Measurements from ENCODE around the gene ZCWPW1. TPM values are rescaled to one million over a fixed set of nuclear protein-coding genes. Genes with fewer than 3 reads are reported as not detected.
"Not testable (repeated sequence)": the region's sequence is repeated elsewhere in the genome, so short reads cannot be mapped to it uniquely, and the experiment has no call there.

Gene ZCWPW1
- total RNA-seq, 2 experiments from 2014 or later: 2.7 to 3.0 TPM

GRCh38 chr7:100358857-100359212 is 69.7 kb downstream of the ZCWPW1 start:
- Mint-ChIP-seq H3K27ac (no peak overlapping the region), H3K9me3 (no peaks in the 10 kb centered on the region), H3K4me1 (no peaks in the 10 kb centered on the region), H3K27me3 (no peaks in the 10 kb centered on the region), H3K36me3 (ENCODE audit: low read depth) (peaks cover 65% of the 10 kb centered on the region), H3K4me3 (no peak overlapping the region)
- CTCF ChIA-PET: interaction anchor here (2.0 kb wide), 1 partner anchor 49 kb away, joined by 6 read pairs; no protein-coding TSS in a partner anchor
- POLR2A ChIA-PET: interaction anchor here (1.6 kb wide), 1 partner anchor 24 kb away, joined by 3 read pairs; no protein-coding TSS in a partner anchor
- no peak for DNase-seq

GRCh38 chr7:100358027-100358856 is 70.3 kb downstream of the ZCWPW1 start, which contains the start of gene PILRB:
PILRB (plus strand) TSS chr7:100358117; CDS start chr7:100358303, 186 bp downstream.
- no peak within 1 kb of the TSS for H3K27ac Mint-ChIP-seq
- peaks cover 65% of the 10 kb centered on the region for H3K36me3 Mint-ChIP-seq (ENCODE audit: low read depth)
- no peaks in the 10 kb centered on the region for H3K9me3 Mint-ChIP-seq
- no peaks in the 10 kb centered on the region for H3K27me3 Mint-ChIP-seq
- DNase-seq: no peak
- no peak within 1 kb of the TSS for H3K4me3 Mint-ChIP-seq
- ChIA-PET CTCF (interaction anchor here (2.0 kb wide), 1 partner anchor 50 kb away, joined by 6 read pairs; no protein-coding TSS in a partner anchor), POLR2A (no interaction called here)
- H3K4me1 Mint-ChIP-seq: peaks cover 6% of the 10 kb centered on the region

GRCh38 chr7:100357131-100357561 is 71.4 kb downstream of the ZCWPW1 start:
- Mint-ChIP-seq H3K4me3 (no peak overlapping the region), H3K4me1 (peaks cover 10% of the 10 kb centered on the region), H3K27ac (no peak overlapping the region), H3K36me3 (ENCODE audit: low read depth) (peaks cover 57% of the 10 kb centered on the region), H3K9me3 (no peaks in the 10 kb centered on the region), H3K27me3 (no peaks in the 10 kb centered on the region)
- no peak for DNase-seq
- ChIA-PET CTCF (no interaction called here), POLR2A (no interaction called here)

GRCh38 chr7:100356416-100357068 is 72.0 kb downstream of the ZCWPW1 start:
- Mint-ChIP-seq H3K27me3 (no peaks in the 10 kb centered on the region), H3K27ac (no peak overlapping the region), H3K36me3 (ENCODE audit: low read depth) (peaks cover 53% of the 10 kb centered on the region)

GRCh38 chr7:100353685-100354330 is 74.7 kb downstream of the ZCWPW1 start:
- POLR2A ChIA-PET: interaction anchor here (1.3 kb wide), 1 partner anchor 11 kb away, joined by 3 read pairs; no protein-coding TSS in a partner anchor
- H3K36me3 Mint-ChIP-seq (ENCODE audit: low read depth): peaks cover 57% of the 10 kb centered on the region
- no peaks in the 10 kb centered on the region for H3K9me3 Mint-ChIP-seq
- peaks cover 27% of the 10 kb centered on the region for H3K4me1 Mint-ChIP-seq
- CTCF ChIA-PET: interaction anchor here (1.0 kb wide), 1 partner anchor 9 kb away, joined by 3 read pairs; no protein-coding TSS in a partner anchor
- DNase-seq: no peak
- H3K27me3 Mint-ChIP-seq: no peaks in the 10 kb centered on the region
- H3K4me3 Mint-ChIP-seq: no peak overlapping the region
- peak overlapping the region; percentile 75 for H3K27ac Mint-ChIP-seq

More at GRCh38 chr7:100356416-100357068, 72.0 kb downstream of the ZCWPW1 start:
- H3K4me3 Mint-ChIP-seq: no peak overlapping the region
- no peaks in the 10 kb centered on the region for H3K9me3 Mint-ChIP-seq
- DNase-seq: no peak
- ChIA-PET POLR2A (no interaction called here), CTCF (no interaction called here)
- peaks cover 14% of the 10 kb centered on the region for H3K4me1 Mint-ChIP-seq

- H3K27ac Mint-ChIP-seq: peak overlapping the region; percentile 75
- POLR2A ChIA-PET: interaction anchor here (1.3 kb wide), 1 partner anchor 12 kb away, joined by 3 read pairs; no protein-coding TSS in a partner anchor
- peak overlapping the region; percentile 30 for H3K4me3 Mint-ChIP-seq
- DNase-seq: no peak
- no peaks in the 10 kb centered on the region for H3K9me3 Mint-ChIP-seq
- no peaks in the 10 kb centered on the region for H3K27me3 Mint-ChIP-seq
- CTCF ChIA-PET: no interaction called here
- peaks cover 27% of the 10 kb centered on the region for H3K4me1 Mint-ChIP-seq
- H3K36me3 Mint-ChIP-seq (ENCODE audit: low read depth): peaks cover 56% of the 10 kb centered on the region
Measured at GRCh38 chr7:100352984-100353684, 75.4 kb downstream of the ZCWPW1 start.

GRCh38 chr7:100352230-100352781 is 76.2 kb downstream of the ZCWPW1 start:
- CTCF ChIA-PET, DNase-seq, H3K27me3 Mint-ChIP-seq, POLR2A ChIA-PET, H3K4me3 Mint-ChIP-seq, H3K9me3 Mint-ChIP-seq: not testable (repeated sequence)
- peak overlapping the region; percentile 64 for H3K27ac Mint-ChIP-seq
- H3K36me3 Mint-ChIP-seq (ENCODE audit: low read depth): peaks cover 57% of the 10 kb centered on the region
- H3K4me1 Mint-ChIP-seq: peaks cover 27% of the 10 kb centered on the region

- ChIA-PET CTCF (no interaction called here), POLR2A (no interaction called here)
- peak overlapping the region; percentile 80 for H3K27ac Mint-ChIP-seq
- no peaks in the 10 kb centered on the region for H3K9me3 Mint-ChIP-seq
- DNase-seq: no peak
- peak overlapping the region; percentile 38 for H3K4me3 Mint-ChIP-seq
- H3K27me3 Mint-ChIP-seq: no peaks in the 10 kb centered on the region
- peaks cover 61% of the 10 kb centered on the region for H3K36me3 Mint-ChIP-seq (ENCODE audit: low read depth)
- peaks cover 30% of the 10 kb centered on the region for H3K4me1 Mint-ChIP-seq
Measured at GRCh38 chr7:100351657-100352058, 76.8 kb downstream of the ZCWPW1 start.

Other genes starting within 250 kb of the ZCWPW1 start
- gene PVRIG, start 208.8 kb downstream of the ZCWPW1 start, total RNA-seq: 10 to 100 TPM; 70.5 to 71.8 TPM
- not detected for gene SPDYE3, start 121.0 kb downstream of the ZCWPW1 start, total RNA-seq
- gene PILRB, start 70.6 kb downstream of the ZCWPW1 start, total RNA-seq: 10 to 100 TPM; 39.8 to 40.6 TPM
- gene PILRA, start 55.2 kb downstream of the ZCWPW1 start, total RNA-seq: 1 to 10 TPM; 1.3 to 1.5 TPM
- 10 to 100 TPM; 36.7 to 40.1 TPM for gene MEPCE, start 1.1 kb upstream of the ZCWPW1 start, total RNA-seq
- 100 to 1,000 TPM; 100 to 101 TPM for gene PPP1R35, start 7.8 kb upstream of the ZCWPW1 start, total RNA-seq
- gene SPACDR, start 35.6 kb upstream of the ZCWPW1 start, total RNA-seq: 1 to 10 TPM; 4.0 to 4.3 TPM
- gene TSC22D4, start 50.5 kb upstream of the ZCWPW1 start, total RNA-seq: 100 to 1,000 TPM; 133 to 136 TPM
- under 1 TPM; 0.05 to 0.13 TPM for gene NYAP1, start 55.2 kb upstream of the ZCWPW1 start, total RNA-seq
- gene AGFG2, start 110.5 kb upstream of the ZCWPW1 start, total RNA-seq: 10 to 100 TPM; 53.9 to 59.8 TPM
- gene SAP25, start 145.2 kb upstream of the ZCWPW1 start, total RNA-seq: 10 to 100 TPM; 29.1 to 30.0 TPM
- 100 to 1,000 TPM; 199 to 204 TPM for gene LRCH4, start 157.4 kb upstream of the ZCWPW1 start, total RNA-seq
- 1 to 10 TPM; 1.8 to 2.7 TPM for gene FBXO24, start 157.6 kb upstream of the ZCWPW1 start, total RNA-seq
- 10 to 100 TPM; 16.0 to 18.7 TPM for gene PCOLCE, start 173.7 kb upstream of the ZCWPW1 start, total RNA-seq
- gene MOSPD3, start 183.8 kb upstream of the ZCWPW1 start, total RNA-seq: 10 to 100 TPM; 47.2 to 53.3 TPM
- 1 to 10 TPM; 8.8 to 9.2 TPM for gene TFR2, start 212.8 kb upstream of the ZCWPW1 start, total RNA-seq
- not detected for gene ACTL6B, start 227.7 kb upstream of the ZCWPW1 start, total RNA-seq
- 100 to 1,000 TPM; 263 to 266 TPM for gene GNB2, start 245.0 kb upstream of the ZCWPW1 start, total RNA-seq